C4-2B (cell line): ENCODE data around the gene TEX2.
"Not testable (repeated sequence)": the region's sequence is repeated elsewhere in the genome, so short reads cannot be mapped to it uniquely, and the experiment has no call there.

Source experiments
- H3K27ac ChIP-seq: fragments of 450-650 bp; 2 replicates; pipeline ENCODE4 v1.5.1; 2017
- ZFX ChIP-seq: fragments of 450-650 bp; IDR thresholded peaks from 2 replicates; pipeline ENCODE4 v1.6.1; 2017
- TF ChIP-seq, protein P1 (sequence below): fragments of 450-650 bp; conservative IDR thresholded peaks from 2 replicates; pipeline ENCODE4 v1.5.1; 2017; ENCODE audit warnings: mild to moderate bottlenecking

The TEX2 gene

GRCh38 chr17:64185101-64185500 is 78.0 kb downstream of the TEX2 start:
- TF ChIP-seq ZFX = no peak
- TF ChIP-seq, protein P1, sequence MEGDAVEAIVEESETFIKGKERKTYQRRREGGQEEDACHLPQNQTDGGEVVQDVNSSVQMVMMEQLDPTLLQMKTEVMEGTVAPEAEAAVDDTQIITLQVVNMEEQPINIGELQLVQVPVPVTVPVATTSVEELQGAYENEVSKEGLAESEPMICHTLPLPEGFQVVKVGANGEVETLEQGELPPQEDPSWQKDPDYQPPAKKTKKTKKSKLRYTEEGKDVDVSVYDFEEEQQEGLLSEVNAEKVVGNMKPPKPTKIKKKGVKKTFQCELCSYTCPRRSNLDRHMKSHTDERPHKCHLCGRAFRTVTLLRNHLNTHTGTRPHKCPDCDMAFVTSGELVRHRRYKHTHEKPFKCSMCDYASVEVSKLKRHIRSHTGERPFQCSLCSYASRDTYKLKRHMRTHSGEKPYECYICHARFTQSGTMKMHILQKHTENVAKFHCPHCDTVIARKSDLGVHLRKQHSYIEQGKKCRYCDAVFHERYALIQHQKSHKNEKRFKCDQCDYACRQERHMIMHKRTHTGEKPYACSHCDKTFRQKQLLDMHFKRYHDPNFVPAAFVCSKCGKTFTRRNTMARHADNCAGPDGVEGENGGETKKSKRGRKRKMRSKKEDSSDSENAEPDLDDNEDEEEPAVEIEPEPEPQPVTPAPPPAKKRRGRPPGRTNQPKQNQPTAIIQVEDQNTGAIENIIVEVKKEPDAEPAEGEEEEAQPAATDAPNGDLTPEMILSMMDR = no peak
- no peak overlapping the region for H3K27ac ChIP-seq

DNA sequence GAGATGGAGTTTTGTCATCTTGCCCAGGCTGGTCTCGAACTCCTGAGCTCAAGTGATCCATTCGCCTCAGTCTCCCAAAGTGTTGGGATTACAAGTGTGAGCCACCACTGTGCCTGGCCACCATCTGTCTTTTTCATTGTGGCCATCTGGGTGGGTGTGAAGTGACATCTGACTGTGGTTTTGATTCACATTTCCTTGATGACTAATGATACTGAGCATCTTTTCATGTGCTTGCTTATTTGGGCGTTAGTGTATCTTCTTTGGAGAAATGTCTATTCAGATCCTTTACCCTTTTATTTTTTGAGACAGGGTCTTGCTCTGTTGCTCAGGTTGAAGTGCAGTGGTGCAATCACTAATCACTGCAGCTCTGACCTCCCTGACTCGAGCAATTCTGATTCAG is 79.2 kb downstream of the TEX2 start:
- TF ChIP-seq ZFX = no peak
- TF ChIP-seq, protein P1 = no peak

GRCh38 chr17:64182325-64183012 is 80.6 kb downstream of the TEX2 start:
- no peak for TF ChIP-seq ZFX
- TF ChIP-seq, protein P1 = no peak
- no peak overlapping the region; the same call in 1 of the 2 replicates for H3K27ac ChIP-seq

More for the DNA sequence above, 79.2 kb downstream of the TEX2 start:
- no peak overlapping the region for H3K27ac ChIP-seq

GRCh38 chr17:64180089-64181073 is 82.7 kb downstream of the TEX2 start:
- TF ChIP-seq, protein P1 = no peak
- no peak for TF ChIP-seq ZFX
- H3K27ac ChIP-seq = no peak overlapping the region

GRCh38 chr17:64179024-64179423 is 84.0 kb downstream of the TEX2 start:
- H3K27ac ChIP-seq = not testable (repeated sequence)

DNA sequence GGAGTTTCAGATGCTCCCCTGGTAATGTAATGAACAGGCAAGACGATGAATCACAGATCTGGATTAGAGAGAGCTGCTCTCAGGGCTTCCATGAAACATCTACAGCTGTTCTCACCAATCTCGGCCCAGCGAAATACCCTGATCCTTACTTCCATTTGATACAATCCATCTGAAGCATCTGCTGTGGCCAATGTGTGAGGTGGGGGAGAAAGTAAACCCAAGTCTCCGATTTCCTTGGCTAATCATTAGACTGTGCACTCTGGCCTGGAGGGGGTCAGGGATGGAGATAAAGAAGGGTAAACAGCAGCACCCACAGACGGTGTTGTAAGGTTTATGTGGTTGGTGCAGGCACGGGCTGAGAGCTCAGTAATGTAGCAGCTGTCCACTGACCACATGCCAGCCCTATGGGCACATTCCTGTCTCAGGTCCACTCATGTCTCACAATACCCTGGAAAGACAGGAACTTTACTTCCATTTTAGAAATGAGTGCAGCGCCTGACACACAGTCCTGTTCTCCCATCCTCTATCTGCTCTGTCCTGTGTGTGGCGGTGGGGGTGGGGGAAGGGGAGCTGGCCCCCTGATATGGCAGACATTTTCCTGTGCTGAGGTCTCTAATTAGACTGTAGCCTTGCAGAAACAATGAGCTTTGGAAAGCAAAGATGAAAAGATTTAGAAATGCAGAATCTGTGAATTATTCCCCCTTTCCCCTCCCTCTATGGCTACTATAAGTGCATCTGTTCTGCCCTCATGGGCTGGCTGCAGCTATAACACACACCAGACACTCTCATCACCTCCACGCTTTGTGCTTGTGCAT is 84.8 kb downstream of the TEX2 start:
- TF ChIP-seq ZFX = no peak
- TF ChIP-seq, protein P1 = no peak
- no peak overlapping the region for H3K27ac ChIP-seq

DNA sequence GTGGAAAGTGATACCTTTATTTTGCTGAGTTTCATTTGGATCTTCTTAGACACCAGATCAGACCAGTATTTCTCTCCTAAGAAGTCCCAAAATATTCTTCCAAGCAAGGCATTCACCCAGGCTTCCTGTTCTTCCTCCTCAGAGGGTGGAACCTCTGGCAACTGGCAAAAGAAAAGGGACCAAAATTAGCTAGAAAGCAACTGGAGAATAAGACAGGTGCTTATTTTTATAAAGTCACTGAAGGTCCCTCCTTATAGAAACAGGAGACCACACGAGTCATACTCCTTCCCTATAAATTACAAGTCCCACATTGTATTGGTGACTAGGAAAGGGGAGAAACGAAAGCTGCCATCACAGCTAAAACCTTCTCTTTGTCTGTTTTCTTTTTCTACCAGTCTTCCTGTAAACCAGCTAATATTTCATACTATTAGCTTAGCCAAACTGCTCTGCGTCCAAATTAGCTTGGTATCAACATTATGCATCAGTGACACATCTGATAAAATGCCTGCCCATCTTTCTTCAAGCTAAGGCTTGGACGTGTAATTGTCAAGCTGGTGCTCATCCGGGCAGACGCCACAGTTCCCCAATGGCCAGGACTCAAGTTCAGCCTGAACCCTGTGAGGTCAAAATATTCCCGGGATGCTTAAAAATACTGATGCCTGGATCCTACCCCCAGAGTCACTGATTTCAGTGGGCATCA is 85.6 kb downstream of the TEX2 start:
- no peak for TF ChIP-seq ZFX
- TF ChIP-seq, protein P1 = no peak
- no peak overlapping the region for H3K27ac ChIP-seq
